ENCODE results near the gene NSUN4. TPM values are rescaled to one million over a fixed set of nuclear protein-coding genes. Genes with fewer than 3 reads are reported as not detected.

Gene NSUN4
- total and polyA plus RNA-seq, 2 donors (not counting 1 experiment from before 2014, with no cell fraction given): 21.3 to 33.7 TPM

DNA sequence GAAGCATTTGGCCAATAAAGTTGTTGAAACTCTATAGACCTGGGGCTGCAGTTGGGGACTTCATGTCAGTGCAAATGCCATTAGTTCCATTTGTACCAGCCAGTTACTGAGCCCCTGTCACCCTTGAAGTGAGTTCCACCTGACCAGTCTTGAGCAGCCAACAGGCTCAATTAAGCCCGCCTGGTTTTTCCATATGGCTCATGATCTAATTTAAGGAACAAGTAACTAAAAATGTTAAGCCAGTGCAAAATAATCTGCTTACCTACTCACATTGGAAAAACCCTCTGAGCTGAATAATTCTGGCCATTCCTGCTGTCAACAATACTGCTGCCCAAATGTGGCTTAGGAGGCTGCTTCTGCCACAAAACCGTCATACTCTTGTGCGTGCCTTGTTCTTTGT is 21.6 kb downstream of the NSUN4 start:
- 100% methylated on average over 2 of the region's 3 CpGs for WGBS (ENCODE audit: insufficient coverage)
- no peak overlapping the region for H3K4me3 ChIP-seq (ENCODE audit: control extremely low read depth in 1 of 5, extremely low read depth in 1 of 5, insufficient read depth in 1 of 5, low read depth in 2 of 5, low read length in 4 of 5)
- no peak for DNase-seq
- Mint-ChIP-seq H3K27me3 (no peaks in the 10 kb centered on the region), H3K27ac (no peak overlapping the region), H3K4me1 (no peaks in the 10 kb centered on the region), H3K4me3 (no peak overlapping the region), H3K9me3 (ENCODE audit: insufficient read depth) (no peaks in the 10 kb centered on the region)
- no peaks in the 10 kb centered on the region for H3K27me3 ChIP-seq (replicated peaks in 1 of 4; ENCODE audit: control extremely low read depth in 1 of 4, control insufficient read depth in 3 of 4, insufficient read depth in 4 of 4, low read length in 3 of 4)
- H4K20me1 ChIP-seq (ENCODE audit: control insufficient read depth, insufficient read depth, low read length, poor library complexity, severe bottlenecking): no peaks in the 10 kb centered on the region
- H2AFZ ChIP-seq (ENCODE audit: insufficient read depth, low read depth, low read length, poor library complexity, severe bottlenecking): no peak overlapping the region
- no peaks in the 10 kb centered on the region for H3K4me1 ChIP-seq (ENCODE audit: control insufficient read depth in 2 of 2, insufficient read depth in 2 of 2, low read length in 2 of 2)
- intact Hi-C loops (cut with micrococcal nuclease): no loop called here
- TF ChIP-seq, protein P1, sequence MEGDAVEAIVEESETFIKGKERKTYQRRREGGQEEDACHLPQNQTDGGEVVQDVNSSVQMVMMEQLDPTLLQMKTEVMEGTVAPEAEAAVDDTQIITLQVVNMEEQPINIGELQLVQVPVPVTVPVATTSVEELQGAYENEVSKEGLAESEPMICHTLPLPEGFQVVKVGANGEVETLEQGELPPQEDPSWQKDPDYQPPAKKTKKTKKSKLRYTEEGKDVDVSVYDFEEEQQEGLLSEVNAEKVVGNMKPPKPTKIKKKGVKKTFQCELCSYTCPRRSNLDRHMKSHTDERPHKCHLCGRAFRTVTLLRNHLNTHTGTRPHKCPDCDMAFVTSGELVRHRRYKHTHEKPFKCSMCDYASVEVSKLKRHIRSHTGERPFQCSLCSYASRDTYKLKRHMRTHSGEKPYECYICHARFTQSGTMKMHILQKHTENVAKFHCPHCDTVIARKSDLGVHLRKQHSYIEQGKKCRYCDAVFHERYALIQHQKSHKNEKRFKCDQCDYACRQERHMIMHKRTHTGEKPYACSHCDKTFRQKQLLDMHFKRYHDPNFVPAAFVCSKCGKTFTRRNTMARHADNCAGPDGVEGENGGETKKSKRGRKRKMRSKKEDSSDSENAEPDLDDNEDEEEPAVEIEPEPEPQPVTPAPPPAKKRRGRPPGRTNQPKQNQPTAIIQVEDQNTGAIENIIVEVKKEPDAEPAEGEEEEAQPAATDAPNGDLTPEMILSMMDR (IDR thresholded peaks at IDR 0.05): no peak
- TF ChIP-seq EZH2 (IDR thresholded peaks at IDR 0.05; ENCODE audit: borderline replicate concordance, insufficient read depth, low read depth, low read length, poor library complexity, severe bottlenecking): no peak
- no peak overlapping the region for H3K4me2 ChIP-seq (replicated peaks; ENCODE audit: low read depth, low read length, poor library complexity, severe bottlenecking)
- no peak for ATAC-seq (ENCODE audit: low read depth)
- CTCF ChIA-PET: no interaction called here
- H3K9me3 ChIP-seq (ENCODE audit: control extremely low read depth in 1 of 3, control insufficient read depth in 2 of 3, insufficient read depth in 1 of 3, low read length in 2 of 3): no peaks in the 10 kb centered on the region
- no peak overlapping the region for H3K27ac ChIP-seq (ENCODE audit: low read length in 2 of 2)
- no peaks in the 10 kb centered on the region for H3K79me2 ChIP-seq (ENCODE audit: control insufficient read depth, insufficient read depth, low read length)
- POLR2A ChIA-PET: no interaction called here
- H3K9ac ChIP-seq (ENCODE audit: low read length): no peak overlapping the region
- H3K36me3 ChIP-seq (replicated peaks in 1 of 2; ENCODE audit: control extremely low read depth in 1 of 2, control insufficient read depth in 1 of 2, extremely low read depth in 1 of 2, insufficient read depth in 2 of 2, low read length in 1 of 2): peaks cover 14 to 58% of the 10 kb centered on the region in 2 experiments

GRCh38 chr1:46363121-46363520 is 22.5 kb downstream of the NSUN4 start:
- H3K79me2 ChIP-seq (ENCODE audit: control insufficient read depth, insufficient read depth, low read length): no peaks in the 10 kb centered on the region
- Mint-ChIP-seq H3K4me1 (no peaks in the 10 kb centered on the region), H3K27me3 (no peaks in the 10 kb centered on the region), H3K9me3 (ENCODE audit: insufficient read depth) (no peaks in the 10 kb centered on the region), H3K27ac (no peak overlapping the region), H3K4me3 (no peak overlapping the region)
- 96% methylated on average over 5 of the region's 5 CpGs for WGBS (ENCODE audit: insufficient coverage)
- ChIA-PET POLR2A (no interaction called here), CTCF (no interaction called here)
- H3K4me2 ChIP-seq (replicated peaks; ENCODE audit: low read depth, low read length, poor library complexity, severe bottlenecking): no peak overlapping the region
- no peak overlapping the region for H2AFZ ChIP-seq (ENCODE audit: insufficient read depth, low read depth, low read length, poor library complexity, severe bottlenecking)
- intact Hi-C loops (cut with micrococcal nuclease): no loop called here
- H3K36me3 ChIP-seq (replicated peaks in 1 of 2; ENCODE audit: control extremely low read depth in 1 of 2, control insufficient read depth in 1 of 2, extremely low read depth in 1 of 2, insufficient read depth in 2 of 2, low read length in 1 of 2): peaks cover 14 to 55% of the 10 kb centered on the region in 2 experiments
- no peaks in the 10 kb centered on the region for H4K20me1 ChIP-seq (ENCODE audit: control insufficient read depth, insufficient read depth, low read length, poor library complexity, severe bottlenecking)
- H3K27me3 ChIP-seq (replicated peaks in 1 of 4; ENCODE audit: control extremely low read depth in 1 of 4, control insufficient read depth in 3 of 4, insufficient read depth in 4 of 4, low read length in 3 of 4): no peaks in the 10 kb centered on the region
- no peak overlapping the region for H3K9ac ChIP-seq (ENCODE audit: low read length)
- no peak for ATAC-seq (ENCODE audit: low read depth)
- DNase-seq: no peak
- no peaks in the 10 kb centered on the region for H3K9me3 ChIP-seq (ENCODE audit: control extremely low read depth in 1 of 3, control insufficient read depth in 2 of 3, insufficient read depth in 1 of 3, low read length in 2 of 3)
- TF ChIP-seq, protein P1 (IDR thresholded peaks at IDR 0.05): no peak
- no peak for TF ChIP-seq EZH2 (IDR thresholded peaks at IDR 0.05; ENCODE audit: borderline replicate concordance, insufficient read depth, low read depth, low read length, poor library complexity, severe bottlenecking)
- no peak overlapping the region for H3K4me3 ChIP-seq (ENCODE audit: control extremely low read depth in 1 of 5, extremely low read depth in 1 of 5, insufficient read depth in 1 of 5, low read depth in 2 of 5, low read length in 4 of 5)
- no peak overlapping the region for H3K27ac ChIP-seq (ENCODE audit: low read length in 2 of 2)
- no peaks in the 10 kb centered on the region for H3K4me1 ChIP-seq (ENCODE audit: control insufficient read depth in 2 of 2, insufficient read depth in 2 of 2, low read length in 2 of 2)

Data from B cell (primary cell).